22Rv1 (cell line): ENCODE results near the gene NFIX.

Experiments used
- H3K27ac ChIP-seq: fragments of 450-650 bp; 2 replicates; pipeline ENCODE4 v1.5.1; 2017
- ZFX ChIP-seq: fragments of 450-650 bp; IDR thresholded peaks from 2 replicates; pipeline ENCODE4 v1.6.1; 2017; ENCODE audit warnings: antibody characterized with exemption, borderline replicate concordance
- TF ChIP-seq, protein P1 (sequence below): fragments of 450-650 bp; IDR thresholded peaks from 2 replicates; pipeline ENCODE4 v1.5.1; 2017; ENCODE audit warnings: mild to moderate bottlenecking

Gene NFIX

DNA sequence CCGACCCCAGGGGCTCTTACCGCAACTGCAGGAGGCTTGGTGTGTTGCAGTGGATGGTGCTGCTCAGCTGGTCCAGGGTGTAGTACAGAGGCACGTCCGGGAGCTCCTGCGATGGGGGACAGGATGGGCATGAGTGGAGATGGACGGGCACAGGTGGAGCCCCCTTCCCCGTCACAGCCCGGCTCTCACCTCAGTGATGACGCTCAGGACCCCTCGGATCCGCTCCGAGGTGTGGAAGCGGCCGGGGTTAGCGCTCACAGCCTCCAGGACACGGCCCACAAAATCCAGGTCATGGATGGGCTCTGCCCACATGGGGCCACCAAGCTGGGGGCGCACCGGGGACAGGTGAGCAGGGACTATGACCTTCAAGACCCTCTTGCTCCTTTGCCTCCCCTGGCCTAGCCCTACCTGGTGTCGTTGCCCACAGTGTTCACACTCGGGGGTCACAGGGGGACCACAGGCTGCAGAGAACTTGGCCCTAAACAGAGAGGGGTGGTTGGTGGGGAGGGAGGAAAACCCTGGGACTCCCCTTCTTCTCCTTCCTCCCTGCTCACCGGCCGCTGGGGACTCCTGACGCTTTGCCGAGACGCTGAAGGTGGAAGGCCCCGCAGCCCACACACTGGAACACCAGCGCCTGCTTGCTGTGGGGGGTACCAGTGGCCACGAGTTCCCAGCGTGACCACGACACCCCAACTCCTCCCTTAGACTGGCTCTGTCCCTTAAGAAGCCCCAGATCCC lies 114.3 kb downstream of the NFIX start:
- TF ChIP-seq ZFX, result no peak
- TF ChIP-seq, protein P1, sequence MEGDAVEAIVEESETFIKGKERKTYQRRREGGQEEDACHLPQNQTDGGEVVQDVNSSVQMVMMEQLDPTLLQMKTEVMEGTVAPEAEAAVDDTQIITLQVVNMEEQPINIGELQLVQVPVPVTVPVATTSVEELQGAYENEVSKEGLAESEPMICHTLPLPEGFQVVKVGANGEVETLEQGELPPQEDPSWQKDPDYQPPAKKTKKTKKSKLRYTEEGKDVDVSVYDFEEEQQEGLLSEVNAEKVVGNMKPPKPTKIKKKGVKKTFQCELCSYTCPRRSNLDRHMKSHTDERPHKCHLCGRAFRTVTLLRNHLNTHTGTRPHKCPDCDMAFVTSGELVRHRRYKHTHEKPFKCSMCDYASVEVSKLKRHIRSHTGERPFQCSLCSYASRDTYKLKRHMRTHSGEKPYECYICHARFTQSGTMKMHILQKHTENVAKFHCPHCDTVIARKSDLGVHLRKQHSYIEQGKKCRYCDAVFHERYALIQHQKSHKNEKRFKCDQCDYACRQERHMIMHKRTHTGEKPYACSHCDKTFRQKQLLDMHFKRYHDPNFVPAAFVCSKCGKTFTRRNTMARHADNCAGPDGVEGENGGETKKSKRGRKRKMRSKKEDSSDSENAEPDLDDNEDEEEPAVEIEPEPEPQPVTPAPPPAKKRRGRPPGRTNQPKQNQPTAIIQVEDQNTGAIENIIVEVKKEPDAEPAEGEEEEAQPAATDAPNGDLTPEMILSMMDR, result no peak
- H3K27ac ChIP-seq, result no peak overlapping the region

DNA sequence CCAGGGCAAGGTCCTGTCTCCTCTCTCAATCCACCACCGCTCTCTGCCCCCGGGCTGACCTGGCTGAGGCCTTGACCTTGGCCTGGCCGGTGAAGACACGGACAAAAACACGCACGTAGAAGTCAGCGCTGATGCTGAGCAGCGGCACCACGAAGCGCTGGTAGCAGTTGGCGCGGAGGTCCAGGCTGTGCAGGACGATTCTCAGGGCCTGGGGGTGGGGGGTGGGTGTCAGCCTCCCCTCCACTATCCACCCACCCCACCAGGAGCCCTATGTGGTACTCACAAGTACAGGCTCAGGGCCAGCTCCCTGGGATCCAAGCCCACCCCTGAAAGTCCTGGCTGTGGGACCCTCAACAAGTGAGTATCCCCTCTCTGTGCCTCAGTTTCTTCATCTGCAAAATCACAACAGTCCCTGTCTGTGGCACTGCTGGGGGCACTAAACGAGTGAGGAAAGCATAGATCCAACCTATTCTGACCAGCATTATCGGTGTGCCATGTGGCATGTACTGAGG lies 114.9 kb downstream of the NFIX start:
- no peak overlapping the region for H3K27ac ChIP-seq
- TF ChIP-seq ZFX, result no peak
- TF ChIP-seq, protein P1, result no peak

DNA sequence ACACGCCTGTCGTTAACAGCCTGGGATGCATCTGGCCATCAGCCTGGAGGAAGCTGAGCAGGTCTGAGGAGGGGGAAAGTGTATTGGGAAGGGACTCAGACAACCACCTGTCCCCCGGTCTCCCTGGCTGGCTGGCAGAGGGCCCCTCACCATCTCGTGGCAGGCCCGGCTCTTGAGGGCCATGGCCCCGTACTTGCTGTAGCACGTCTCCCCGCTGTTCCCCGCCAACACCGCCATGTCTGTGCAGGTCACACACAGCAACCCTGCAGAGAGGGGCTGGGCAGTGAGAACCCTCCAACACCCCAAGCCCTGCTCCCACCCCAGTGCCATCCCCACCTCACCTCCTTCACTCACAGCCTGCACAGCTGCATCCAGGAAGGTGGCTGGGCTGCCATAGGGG lies 117.3 kb downstream of the NFIX start:
- no peak for TF ChIP-seq ZFX
- TF ChIP-seq, protein P1, result no peak
- H3K27ac ChIP-seq, result no peak overlapping the region

DNA sequence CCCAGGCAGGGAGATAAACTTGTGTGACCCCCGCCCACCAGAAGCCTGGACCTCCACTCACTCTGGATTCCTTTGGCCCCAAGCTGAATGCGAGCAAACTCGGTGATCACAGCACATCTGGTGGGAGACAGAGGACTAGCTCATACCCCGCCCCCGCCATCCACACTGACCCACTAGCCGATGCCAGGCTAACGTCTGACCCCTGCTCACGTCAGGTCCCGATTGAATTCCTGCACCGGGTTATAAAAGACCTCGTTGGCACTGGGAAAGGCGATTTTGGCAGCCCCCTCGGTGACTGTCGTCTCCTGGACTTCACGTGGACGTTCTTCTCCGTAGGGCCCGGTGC lies 120.6 kb downstream of the NFIX start:
- TF ChIP-seq, protein P1, result no peak
- TF ChIP-seq ZFX, result no peak
- peak overlapping the region; percentile 93 for H3K27ac ChIP-seq

DNA sequence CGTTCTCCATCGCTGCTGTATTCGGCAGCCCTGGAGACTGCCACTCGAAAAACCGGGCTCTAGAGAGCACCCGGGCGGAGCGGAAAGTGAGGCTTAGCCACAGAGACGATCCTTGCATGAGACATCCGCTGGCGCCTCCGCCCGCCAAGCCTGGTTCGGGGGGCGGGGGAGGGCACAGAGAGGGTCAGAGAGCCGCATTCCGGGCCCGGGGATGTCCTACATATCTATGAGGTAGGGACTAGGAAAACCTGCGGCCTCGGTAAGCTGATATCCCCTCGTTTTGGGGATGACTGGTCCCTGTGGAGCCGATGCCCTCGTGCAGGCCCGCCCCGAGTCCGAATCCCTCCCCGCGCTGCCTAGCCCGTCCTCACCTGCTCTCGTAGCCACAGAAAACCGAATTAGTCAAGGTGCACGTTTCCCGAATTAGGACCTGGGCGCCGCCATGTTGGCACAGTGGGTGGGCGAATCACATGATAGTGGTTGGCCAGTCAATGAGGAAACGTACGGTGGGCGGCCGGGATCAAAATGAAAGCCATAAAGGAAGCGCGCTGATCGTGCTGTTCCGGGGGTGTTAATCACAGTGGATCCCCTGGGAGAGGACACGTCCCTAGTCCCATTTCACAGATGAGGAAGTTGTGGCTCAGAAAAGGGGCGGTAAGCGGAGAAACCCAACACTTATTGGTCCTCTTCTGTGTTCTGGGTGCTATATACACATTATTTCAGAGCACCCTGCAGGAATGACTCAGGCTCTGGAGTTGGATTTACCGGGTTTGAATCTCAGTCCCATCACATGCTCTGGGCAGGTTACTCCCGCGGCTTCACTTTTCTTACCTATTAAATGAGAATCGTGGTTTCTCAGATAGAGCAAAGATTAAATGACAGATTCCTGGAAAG lies 121.3 kb downstream of the NFIX start, which contains the start of gene TRMT1:
TRMT1 (minus strand) TSS at position 459 of the 894 bp plus-strand sequence; CDS start at position 118, 341 bp downstream.
- no peak for TF ChIP-seq ZFX
- TF ChIP-seq, protein P1, result no peak
- peak within 1 kb of the TSS; percentile 93 for H3K27ac ChIP-seq

DNA sequence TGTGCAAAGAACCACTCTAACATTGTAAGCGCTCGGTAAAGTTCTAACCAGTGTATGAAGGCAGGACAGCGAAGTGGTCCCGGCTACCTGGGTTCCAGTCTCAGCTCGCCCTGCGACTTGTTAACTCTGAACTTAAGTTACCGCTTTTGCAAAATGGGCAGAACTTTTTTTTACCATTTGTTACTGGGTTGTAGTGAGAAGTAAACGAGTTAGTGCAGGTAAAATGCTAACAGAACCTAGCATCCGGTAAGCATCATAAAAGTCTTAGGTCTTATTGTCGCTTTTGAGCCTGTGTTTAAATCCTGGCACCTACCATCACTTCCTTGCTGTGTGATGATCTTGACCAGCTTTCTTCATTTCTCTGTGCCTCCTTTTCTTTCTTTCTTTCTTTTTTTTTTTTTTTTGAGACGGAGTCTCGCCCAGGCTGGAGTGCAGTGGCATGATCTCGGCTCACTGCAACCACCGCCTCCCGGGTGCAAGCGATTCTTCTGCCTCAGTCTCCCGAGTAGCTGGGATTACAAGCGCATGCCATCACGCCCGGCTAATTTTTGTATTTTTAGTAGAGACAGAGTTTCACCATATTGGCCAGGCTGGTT lies 122.0 kb downstream of the NFIX start:
- H3K27ac ChIP-seq, result peak overlapping the region; percentile 93
- TF ChIP-seq, protein P1, result no peak
- no peak for TF ChIP-seq ZFX
